GM11168 (cell line): ENCODE measurements around the gene GNLY.
"Not testable (repeated sequence)": the region's sequence is repeated elsewhere in the genome, so short reads cannot be mapped to it uniquely, and the experiment has no call there.

Experiments used
- in situ Hi-C: fragments of 300-500 bp; cut with MboI; formaldehyde crosslinking; loops from one replicate; pipeline ENCODE4 v1.12.0; 2022; ENCODE audit warnings: low sequenced_read_pairs; ENCODE audit not compliant: unreplicated experiment

The GNLY gene

DNA sequence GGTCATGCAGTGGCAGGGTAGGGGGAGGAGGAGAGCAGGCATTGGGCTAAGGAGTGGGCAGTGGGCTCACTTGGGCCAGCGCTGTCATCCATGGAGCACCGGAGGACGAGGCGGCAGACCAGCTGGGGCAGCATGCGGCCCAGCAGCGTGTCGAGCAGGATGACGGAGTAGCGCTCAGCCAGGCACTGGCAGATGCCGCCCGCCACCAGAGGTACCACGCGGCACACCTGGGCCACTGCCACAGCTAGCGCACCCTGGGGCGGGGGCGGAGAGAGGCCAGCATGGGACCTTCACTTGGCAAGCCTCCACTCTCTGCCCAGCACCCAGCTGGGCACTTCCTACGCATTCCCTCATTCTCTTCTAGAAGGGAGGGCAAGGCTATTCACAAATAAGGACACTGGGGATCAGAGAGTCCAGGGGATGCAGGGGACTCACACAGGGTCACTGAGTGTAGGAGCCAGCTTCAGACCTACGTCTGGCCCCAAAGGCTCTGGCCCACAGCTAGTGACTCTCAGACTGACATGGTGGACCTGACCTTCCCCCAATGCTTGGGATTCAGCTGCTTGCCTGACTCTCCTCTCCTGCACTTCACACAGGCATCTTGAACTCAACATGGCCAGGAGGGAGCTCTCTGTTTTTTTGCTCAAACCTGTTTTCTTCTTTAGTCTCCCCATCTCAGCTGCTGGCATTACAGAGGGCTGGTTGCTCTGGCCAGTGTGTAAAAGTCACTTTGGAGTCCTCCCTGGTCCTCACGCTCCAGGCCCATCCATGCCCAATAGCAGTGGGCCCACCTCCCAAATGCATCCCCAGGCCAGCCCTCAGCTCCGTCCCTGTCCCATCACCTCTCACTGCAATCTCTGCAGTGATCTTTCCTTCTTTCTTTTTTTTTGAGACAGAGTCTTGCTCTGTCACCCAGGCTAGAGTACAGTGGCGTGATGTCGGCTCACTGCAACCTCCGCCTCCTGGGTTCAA, 30.3 kb upstream of the GNLY start:
- in situ Hi-C loops: no loop called here

DNA sequence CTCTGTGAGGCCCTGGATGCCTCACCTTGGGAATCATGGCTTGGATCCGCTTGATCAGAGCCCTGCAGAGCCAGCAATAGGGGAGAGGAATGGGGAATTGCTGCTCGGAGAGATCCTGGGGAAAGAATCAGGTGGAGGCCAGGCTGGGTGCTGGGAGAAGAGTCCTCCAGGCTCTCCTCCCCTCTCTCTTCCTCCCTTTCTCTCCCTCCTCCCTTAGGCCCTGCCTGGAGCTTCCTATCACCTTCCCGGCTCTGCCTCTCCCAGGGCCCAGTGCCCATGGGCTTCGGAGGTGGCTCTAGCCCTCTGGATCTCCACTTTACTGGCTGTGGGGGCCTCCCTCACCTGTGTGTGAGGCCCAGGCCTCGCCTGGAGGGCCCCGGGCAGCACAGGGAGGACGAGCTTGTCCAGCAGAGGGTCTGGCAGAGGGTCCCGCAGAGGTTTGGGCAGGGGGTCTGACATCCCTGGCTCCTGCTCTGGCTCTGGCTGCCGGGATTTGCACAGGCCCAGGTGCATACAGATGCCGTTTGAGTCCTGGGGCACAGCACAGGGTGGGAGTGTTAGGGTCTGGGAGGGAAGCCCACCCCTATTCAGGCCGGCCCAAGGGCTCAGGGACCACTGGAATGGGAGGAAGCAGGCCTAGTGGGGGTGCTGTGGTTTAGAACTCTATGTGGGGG, 28.8 kb upstream of the GNLY start:
- in situ Hi-C loops: no loop called here

DNA sequence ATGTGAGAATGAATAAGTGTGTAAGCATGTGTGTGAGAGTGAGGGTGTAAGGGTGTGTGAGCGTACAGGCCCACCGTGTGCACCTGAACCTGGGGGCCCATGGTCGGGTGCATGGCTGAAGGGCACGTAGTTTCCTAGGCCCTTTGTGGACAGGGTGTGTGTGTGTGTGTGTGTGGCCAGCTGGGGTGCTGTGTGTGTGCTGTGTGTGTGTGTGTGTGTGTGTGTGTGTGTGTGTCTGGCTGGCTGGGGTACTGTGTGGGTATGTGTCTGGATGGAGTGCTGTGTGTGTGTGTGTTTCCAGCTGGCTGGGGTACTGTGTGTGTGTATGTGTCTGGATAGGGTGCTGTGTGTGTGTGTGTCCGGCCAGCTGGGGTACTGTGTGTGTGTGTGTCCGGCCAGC, 28.1 kb upstream of the GNLY start:
- in situ Hi-C loops: no loop called here

DNA sequence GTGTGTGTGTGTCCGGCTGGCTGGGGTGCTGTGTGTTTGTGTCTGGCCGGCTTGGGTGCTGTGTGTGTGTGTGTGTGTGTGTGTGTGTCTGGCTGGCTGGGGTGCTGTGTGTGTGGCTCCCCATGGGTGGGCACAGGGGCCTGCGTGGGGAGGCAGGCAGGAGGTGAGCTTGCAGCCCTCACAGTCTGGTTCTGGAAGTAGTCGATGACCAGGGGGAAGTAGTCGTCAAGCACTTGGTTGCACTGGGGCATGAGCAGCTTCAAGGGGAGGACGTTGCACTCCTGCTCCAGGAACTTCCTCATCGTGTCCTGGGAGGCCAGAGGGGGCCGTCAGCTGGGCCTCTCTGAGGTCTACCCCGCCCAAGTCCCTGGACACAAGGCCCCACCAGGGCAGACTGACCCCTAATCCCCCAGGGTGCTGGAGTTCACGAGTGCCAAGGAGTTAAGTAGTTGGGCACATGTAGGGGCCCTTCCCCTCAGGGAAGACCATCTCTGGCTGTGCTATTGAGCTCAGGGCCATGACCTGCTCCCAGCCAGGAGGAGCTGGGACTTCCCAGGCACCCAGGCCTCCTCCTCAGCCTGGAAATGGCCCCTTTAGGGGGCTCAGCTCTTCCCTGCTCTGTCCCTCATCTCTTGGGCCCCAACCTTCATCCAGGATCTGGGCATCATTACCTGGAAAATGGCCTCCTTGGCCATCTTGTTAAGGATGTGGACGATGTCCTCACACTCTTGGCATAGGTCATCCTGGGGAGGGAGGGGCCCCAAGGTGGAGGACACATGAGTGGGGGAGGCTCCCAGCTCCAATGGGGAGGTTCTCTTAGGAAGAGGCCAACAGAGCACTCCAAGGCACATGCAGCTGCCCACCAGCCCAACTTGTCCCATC, 27.5 kb upstream of the GNLY start:
- in situ Hi-C loops: no loop called here

DNA sequence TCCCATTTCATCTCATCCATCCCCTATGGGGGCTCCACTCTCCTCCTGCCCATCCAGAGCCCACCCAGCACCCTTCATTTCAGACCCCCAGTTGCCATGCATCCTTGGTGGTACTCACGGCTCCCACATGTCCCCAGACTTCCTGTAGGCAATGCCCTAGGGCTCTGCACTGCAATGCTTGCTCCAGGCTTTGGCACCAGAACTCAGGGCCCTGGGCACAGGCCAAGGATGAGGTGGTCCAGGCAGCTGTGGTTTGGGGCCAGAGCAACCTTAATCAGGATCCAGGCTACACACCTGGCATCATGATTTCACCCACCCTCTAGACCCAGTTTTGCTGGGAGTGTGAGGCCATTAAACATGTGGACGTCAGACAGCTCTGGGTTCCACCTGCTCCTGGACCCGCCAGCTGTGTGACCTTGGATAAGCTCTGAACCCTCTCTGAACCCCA, 26.6 kb upstream of the GNLY start:
- in situ Hi-C loops: no loop called here

DNA sequence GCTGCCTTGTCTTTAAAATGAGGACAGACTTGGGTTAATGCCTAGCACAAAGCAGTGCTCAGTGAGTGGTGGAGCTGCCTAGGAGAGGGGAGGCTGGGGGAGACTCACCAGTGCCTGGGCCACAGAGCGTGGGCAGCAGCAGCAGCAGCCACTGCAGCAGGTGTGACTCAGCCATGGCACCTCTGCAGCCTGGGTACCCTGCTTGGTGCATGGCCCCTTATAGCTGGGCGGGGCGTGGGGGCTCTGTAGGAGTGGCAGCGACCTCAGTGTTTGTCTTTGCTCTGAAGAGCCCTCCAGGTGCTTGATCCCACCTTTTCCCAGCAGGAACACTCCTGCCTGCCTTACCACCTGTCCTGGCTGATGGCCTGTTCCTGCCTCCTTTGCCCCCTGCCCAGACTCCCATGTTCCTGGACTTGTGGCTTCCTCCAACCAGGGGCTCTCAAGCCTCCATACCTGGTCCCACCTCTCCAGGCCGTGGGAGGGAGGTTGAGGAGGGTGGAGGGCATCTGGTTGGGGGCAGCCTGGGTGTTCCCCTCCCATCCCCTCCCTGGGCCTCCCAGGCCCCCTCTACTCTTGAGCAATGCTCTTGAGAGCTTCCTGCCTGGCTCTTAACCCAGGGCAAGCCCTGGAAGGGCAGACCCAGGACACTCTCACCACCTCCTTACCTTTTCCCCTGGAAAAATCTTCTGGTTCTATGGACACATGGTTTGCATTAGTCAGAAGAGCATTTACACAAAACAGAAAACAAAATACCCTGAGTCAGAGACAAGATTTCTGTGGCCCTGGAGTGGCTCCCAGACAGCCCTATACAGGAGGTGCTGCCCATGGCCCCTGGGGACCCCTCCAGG, 25.9 kb upstream of the GNLY start, which contains the start of gene SFTPB:
TSS of gene SFTPB (minus strand) at position 191 of the 848 bp plus-strand sequence. CDS start at position 175, 16 bp downstream.
- in situ Hi-C loops: no loop called here

DNA sequence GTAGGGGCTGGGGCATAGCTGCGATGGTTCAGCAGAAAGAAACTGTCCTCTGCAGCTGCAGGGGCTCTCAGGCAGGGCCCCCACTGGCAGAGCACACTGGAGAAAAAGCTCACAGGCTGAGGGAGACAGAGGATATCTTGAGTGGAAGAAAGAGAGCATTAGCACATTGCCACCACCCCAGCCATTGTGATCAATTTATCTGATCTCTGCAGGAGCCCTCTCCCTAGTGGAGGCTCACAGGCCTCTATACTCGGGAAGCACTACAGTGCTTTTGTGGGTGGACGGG, 25.4 kb upstream of the GNLY start:
- in situ Hi-C loops: no loop called here

DNA sequence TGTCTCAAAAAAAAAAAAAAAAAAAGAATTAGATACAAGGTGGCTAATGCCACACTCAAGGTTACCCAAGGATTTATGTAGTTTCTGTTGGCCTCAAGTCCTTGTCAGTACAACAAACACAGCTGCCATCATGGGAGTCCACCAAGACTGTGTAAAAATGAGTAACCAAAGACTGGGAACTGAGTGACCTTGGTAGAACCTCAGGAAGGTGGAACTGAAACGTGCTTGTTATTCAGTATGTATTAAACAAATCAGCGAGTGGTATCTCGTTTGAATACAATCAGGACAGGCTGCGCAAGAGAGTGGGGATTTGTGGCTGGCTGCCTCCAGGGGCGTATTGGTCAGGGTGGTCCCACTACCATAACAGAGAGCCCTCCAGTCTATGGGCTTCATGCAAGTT, 24.6 kb upstream of the GNLY start:
- in situ Hi-C loops: no loop called here

DNA sequence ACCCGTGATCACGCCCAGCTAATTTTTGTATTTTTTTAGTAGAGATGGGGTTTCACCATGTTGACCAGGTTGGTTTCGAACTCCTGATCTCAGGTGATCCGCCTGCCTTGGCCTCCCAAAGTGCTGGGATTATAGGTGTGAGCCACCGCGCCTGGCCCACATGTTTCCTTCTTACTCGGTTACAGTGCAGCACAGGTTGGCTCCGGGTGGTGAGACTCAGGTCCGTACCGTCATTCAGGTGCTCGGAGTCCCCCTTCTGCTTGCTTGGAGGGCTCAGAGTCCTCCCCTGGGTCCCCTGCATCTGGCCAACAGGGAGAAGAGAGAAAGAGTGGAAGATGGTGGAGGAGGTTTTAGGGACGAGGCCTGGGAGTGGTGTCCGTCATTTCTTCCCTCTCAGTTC, 23.7 kb upstream of the GNLY start:
- in situ Hi-C loops: not testable (repeated sequence)

DNA sequence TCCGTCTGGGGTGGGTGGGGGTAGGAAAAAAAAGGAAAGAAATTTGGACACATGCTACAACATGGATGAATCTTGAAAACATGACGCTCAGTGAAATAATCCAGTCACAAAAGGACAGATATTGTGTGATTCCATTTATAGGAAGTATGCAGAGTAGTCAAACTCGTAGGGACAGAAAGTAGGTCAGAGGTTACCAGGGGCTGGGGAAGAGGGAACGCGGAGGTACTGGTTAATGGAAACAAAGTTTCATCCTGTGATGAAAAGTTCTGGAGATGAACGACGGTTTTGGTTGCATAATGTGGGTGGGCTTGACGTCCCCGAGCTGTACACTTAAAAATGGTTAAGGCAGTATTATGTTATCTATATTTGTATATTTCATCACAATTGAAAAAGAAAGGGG, 21.7 kb upstream of the GNLY start:
- in situ Hi-C loops: no loop called here

DNA sequence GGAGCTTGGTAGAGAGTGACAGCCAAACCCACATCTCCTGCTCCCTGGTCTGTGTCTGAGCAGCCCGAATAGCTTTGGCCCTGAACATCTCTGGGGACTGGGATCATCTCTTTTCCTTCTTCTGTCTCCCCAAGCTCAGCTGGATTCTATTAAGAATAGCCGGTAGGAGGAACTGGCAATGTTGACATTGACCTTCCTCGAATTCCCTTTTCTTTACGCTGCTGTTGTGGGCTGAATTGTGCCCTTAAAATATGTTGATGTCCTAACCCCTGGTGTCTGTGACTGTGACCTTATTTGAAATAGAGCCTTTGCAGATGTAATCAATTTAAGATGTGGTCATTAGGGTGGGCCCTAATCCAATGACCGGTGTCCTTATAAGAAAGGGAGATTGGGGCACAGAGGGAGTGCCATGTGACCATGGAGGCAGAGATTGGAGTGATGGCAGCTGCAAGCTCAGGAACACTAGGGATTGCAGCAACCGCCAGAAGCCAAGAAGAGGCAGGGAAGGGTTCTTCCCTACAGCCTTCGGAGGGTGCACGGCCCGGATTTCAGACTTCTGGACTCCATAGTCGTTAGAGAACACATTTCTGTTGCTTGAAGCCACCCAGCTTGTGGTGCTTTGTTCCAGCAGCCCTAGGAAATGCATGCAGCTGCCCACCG, 20.3 kb upstream of the GNLY start:
- in situ Hi-C loops: no loop called here

DNA sequence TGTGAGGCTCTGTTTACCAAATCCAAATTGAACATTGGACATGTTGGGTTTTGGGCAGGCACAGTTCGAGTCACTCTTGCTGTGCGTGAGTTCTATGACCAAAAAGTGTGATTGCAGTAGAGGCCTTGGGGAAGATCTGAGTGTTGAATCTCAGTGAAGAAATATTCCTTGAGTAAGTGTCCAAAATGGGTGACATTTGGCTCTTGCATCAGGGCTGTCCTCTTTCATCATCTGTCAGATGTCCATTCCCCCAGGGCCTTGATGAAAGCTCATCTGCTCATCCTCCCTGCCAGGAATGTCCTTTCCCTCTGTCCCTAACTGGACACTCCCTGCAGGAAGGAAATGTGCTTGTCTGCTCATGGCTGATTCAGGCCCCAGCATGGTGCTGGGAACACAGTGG, 19.7 kb upstream of the GNLY start:
- in situ Hi-C loops: no loop called here

DNA sequence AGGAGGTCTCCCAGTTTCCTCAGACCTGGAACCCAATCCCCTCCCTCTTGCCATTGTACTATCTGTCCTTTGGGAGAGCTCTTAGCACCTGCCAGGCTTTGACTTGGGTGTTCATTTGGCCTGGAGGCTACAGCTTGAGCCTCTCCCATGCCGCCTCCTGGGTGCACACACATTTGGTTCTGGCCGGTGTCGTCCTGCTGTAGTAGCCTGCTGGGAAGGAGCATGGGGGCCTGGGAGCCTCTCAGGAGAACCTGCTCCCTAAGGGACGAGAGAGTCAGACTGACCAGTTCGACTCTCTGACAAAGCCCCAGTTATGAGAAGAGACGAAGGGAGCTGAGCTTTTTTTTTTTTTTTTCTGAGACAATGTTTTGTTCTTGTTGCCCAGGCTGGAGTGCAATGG, 18.7 kb upstream of the GNLY start:
- in situ Hi-C loops: no loop called here

DNA sequence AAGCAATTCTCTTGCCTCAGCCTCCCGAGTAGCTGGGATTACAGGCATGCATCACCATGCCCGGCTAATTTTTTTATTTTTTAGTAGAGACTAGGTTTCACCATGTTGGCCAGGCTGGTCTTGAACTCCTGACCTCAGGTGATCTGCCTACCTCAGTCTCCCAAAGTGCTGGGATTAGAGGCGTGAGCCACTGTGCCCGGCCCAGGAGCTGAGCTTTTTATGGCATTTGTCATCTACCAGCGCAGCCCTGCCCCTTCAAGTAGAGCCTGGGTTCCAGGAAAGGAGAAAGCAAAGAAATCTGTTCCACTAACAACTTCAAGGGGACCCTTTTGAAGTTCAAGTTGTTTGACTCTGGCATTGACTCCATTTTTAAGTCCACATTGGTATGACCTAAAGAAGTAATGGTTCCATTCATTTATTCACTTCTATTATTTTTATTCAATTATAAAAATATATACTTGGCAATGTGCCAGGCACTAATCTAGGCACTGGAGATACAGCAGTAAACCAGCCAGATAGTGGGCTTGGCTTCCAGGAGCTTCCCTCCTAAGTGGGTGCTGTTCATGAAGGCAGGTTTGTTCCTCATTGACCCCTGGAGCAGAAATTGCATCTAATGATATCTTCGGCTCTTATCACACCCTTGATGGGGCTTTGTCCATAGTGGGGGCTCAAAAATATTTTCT, 18.2 kb upstream of the GNLY start:
- in situ Hi-C loops: no loop called here

DNA sequence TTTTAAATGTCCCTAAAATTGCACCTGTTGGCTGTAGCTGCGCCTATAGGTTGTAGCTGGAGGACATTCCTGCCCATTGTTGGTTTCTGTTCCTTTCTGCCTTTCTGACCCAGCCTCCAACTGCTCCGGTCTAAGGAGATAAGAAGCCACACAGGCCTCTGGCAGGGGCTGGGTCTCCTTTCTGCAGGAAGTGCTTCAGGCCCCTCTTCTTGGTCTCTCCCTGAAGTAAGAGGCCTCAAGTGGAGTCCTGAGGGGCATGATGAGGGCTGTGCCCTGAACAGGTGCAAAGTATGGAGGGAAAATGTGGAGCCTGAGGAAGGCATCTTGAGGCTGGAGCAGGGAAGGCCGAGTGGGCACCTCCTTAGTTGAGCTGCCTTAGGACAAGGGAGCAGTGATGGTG, 15.8 kb upstream of the GNLY start:
- in situ Hi-C loops: no loop called here

DNA sequence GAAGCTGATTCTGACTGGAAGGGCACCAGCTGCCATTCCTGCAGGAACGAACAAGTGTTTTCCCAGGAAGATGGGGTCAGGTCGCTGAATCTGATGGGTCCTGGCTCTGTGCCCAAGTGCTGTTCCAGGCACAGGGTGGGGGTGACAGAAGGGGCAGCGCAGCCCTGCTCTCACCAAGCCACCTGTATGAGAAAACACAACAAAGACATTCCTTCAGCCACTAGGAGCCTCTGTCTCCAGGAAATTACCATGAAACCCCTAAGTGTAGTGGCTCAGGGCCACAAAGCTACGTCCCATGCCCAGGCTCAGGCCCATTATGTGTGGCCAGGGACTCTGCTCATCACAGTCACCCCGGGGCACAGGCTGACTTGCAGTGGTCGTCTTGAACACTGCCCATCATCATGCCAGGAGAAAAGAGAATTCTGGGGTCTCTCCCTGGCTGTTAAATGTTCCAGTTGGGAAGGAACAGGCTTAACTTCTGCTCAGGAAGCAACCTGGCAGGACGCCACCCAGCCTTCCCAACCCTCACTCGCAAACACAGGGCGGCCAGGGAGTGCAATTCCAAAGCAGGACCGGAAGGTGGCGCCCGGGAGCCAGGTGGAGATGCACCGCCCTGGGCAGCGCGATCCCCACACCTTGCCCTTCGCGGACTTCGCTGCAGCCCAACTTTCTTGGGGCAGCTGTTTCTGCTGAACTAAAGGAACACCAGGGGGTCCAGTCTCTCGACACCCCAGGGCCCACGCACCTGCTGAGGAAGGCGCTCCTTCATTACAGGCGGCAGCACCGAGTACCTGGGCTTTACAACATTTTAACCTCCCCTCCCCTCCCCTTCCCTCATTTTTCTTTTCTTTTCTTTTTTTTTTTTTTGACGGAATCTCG, 15.1 kb upstream of the GNLY start:
- in situ Hi-C loops: no loop called here

DNA sequence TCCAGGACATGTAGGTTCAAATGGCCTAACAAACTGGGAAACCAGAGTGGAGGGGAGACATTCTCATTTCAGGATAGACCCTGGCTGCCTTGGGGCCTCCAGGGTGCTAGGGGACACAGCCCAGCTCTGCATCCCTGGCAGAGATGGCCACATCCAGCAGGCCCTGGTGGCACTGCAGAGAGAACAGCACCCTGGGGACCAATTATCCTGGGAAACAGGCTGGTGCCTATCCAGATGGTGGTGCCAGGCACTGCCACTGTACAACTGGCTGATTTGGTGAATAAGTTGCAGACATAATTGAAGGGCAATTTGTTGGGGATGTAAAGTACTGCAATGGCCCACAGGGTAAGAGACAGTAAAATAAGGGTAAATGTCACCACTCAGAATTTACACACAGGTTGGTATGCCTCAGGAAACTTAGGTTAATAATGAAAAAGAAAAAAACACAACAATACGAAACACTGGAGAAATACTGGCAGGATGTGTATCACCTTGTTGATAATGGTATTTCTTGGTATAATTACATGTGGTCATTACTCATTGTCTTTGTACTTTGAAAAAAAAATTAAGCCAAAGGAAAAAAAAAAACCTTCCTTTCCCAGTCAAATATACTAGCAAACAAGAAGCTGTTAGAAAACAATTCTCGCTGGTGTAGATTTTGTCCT, 13.3 kb upstream of the GNLY start:
- in situ Hi-C loops: no loop called here
